Stimulated activated CD4-positive, alpha-beta T cell treated with anti-CD3 and anti-CD28 coated beads, TNF-alpha, amount 100 ng/mL, for 24 hours (primary cell): Measurements from ENCODE around the gene SSTR1.

ENCODE experiments used
- DNase-seq, 3 experiments: peaks; one replicate each; pipeline ENCODE4 v3.0.0-alpha.2; 2020; ENCODE audit warnings: low read depth in 3 of 3

SSTR1 gene

DNA sequence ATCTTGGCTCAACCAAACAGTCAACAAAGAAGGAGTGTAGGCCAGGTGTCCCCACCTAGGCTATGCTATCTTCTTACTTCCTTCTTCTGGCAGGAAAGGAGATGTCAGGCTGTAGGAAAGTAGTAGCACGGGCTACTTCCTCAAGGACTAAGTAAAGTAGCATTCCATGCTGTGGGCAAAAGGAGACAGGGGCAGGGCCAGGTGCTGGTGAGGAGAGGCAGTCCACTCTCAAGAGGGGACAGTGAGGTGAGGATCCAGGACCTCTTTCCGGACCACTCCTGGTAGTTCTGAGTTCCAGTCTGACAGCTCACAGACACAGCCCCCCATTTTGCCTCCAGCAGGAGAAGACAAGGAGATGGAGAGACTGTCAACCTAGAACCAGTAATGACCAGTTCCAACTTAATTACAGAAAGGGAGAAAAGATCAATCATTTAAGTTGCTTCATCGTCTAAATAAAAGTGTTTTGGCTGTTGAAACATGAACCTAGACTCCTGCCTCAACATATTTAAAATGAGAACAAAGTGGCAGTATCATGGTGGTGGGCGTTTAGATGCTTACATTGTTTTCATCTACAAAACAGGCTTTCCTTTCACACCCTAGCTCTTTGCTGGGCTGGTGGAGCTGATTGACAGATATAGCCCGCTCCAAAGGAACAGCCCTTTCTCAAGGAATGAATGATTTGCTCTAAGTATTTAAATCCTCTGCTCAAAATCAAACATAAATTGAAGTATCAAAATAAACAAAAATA is 5.1 kb upstream of the SSTR1 start:
- no peak for DNase-seq

DNA sequence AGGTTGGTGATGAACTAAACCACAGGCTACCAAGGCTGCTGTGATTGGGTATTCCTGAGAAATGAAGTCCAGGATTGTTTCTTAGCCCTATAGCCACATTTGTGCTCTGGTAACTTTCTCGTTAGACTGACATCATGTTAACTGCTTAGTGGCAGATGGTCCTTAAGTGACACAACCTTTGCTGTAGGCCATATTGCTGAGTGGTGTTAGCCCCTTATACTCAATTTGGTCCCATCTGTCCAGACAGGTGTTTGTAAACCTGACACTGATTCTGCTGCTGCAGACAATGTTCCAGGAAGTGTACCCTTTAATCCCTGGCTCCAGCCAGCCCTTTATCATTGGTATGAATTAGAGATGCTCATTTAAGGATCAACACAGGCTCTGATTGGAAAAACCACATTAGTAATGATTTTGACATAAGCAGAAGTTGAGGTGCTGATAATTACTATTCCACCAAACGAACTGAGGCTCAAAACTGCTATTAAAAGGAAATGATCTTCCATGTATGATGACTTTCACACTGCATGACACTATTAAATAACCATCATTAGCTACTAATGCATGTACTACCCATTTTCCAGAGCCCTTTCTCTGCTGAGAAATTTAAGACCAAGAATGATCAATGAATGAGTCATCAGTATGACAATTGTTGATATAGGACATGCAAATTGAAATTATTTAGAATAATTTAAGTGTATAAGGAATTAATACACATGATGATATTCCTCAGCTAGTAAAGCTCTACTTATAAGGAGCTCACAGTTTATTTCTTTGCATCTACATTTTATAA is 3.6 kb upstream of the SSTR1 start:
- DNase-seq = no peak

DNA sequence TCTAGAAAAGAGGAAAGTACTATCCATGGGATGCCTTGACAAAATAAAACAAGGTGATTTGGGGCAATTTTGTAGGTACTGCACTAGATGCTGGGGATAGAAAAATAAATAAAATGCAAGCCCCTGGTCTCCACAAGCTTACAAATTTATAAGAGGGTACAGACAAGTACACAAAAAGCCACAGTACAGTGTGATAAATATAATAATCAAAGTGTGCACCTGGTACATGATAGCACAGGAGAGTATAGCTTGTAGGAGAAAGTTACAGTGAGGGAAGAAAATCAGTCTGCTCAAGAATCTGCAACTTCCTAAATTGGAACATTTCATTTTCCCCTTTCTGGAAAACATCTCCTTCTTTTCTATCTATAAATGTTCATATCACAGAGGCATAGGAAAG is 3.0 kb upstream of the SSTR1 start:
- DNase-seq = no peak

DNA sequence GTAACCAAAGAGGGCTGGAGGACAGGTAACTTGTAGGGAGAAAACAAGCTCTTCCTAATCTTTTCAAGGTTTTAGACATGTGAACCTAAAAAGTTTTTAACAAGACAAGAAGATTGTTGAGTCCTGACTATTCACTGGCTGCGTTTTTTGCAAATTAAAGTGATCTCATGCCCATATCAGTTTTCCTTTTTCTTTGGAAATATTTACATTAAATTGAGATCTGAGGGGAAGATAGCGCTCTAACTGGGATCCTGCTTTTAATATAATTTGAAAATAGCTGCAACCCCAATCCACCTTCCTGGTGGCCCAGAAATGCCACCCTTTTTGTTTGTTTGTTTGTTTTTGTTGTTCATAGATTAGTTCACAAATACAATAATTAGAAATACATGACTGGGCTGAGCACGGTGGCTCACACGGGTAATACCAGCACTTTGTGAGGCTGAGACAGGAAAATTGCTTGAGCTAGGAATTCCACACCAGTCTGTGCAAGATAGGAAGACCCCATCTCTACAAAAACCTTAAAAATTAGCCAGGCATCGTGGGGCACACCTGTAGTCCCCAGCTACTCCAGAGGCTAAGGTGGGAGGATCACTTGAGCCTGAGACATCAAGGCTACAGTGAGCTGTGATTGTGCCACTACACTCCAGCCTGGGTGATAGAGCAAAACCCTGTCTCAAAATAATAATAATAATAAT is 2.4 kb upstream of the SSTR1 start:
- DNase-seq = no peak

DNA sequence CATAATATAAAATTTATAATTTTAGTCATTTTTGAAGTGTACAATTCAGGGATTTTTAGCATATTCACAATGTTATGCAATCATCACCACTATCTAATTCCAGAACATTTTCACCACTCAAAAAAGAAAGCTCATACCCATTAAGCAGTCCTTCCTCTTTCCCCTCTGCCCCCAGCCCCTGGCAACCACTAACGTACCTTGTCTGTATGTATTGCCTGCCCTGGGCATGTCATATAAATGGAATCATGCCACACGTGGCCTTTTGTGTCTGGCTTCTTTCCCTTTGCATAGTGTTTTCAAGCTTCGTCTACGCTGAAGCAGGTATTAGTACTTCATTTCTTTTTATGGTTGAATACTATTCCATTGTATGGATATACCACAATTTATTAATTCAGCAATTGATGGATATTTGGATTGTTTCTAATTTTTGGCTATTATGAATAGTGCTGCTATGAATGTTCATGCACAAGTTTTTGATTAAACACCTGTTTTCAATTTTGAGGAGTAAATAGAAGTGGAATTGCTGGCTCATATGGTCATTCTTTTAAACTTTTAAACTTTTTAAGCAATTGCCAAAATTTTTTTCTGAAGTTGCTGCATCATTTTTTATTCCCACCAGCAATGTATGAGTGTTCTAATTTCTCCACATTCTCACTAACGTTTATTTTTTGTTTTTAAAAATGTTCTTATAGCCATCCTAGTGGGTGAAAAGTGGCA is 1.6 kb upstream of the SSTR1 start:
- DNase-seq = no peak

DNA sequence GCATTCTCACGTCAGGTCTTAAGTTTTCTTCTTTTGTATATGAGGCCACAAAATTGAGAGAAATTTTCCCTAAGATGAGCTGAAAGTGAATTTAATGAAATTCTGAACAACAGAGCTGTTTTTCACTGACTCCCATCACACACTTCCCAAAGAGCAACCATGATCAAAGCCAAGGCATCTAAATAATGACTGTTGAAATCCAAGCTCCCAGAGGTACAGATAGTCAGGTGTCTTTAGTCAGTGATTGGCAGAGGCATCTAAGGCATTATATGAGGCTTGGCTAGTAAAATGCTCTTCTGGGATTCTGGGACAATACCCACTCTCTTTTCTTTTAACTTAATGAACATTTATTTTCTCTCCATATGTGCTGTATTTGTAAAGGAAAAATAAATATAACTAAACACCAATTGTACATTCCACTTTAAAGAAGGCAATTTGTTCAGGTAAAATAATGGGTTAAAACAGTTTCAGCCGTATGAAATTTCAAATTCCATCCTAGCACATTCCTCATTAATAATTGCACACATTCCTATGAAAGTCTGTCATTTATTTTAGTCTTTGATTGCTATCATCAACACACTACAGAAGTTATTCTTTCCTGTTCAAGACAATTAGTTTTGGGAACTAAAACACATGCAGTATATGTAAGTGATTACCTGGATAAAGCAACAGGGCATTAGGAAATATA is 871 bp upstream of the SSTR1 start:
- no peak for DNase-seq

DNA sequence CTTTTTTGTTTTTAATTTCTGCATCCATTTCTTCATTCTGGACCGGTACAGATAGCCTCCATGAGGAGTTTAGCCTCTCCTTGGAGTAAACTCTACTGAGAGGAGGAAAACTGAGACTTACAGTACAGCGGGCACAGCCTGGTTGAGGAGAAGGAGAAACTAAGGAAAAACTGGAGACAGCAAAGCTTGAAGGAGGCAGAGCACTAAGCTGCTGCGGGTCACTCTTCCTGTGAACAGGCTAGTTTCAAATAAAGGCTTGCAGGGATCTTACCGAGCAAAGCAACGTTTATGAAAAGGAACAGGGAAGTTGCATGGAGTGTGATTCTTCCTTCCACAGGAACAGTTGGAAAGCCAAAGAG is 348 bp upstream of the SSTR1 start:
- no peak for DNase-seq

DNA sequence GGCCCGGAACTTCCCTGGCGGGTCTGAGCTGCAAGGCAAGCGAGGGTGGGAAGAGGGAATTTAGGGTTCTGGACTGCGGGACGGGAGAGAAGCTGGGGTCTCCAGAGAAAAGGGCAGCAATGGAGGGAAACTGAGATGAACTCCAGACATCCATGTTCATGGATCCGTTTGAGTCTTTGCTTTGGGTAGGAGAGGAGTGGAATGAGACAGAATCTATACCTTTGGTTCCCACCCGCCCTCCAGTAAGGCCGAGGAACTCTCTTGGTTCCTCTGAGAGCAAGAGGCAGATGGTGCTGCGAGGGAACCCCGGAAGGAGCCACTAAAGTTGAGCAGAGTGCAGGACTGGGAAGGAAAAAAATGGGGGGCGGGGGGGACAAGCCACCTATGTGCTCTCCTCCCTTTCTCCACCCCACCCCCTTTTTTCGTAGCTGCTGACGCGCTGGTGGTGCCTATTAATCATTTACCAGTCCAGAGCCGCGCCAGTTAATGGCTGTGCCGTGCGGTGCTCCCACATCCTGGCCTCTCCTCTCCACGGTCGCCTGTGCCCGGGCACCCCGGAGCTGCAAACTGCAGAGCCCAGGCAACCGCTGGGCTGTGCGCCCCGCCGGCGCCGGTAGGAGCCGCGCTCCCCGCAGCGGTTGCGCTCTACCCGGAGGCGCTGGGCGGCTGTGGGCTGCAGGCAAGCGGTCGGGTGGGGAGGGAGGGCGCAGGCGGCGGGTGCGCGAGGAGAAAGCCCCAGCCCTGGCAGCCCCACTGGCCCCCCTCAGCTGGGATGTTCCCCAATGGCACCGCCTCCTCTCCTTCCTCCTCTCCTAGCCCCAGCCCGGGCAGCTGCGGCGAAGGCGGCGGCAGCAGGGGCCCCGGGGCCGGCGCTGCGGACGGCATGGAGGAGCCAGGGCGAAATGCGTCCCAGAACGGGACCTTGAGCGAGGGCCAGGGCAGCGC is 1.2 kb downstream of the SSTR1 start:
- DNase-seq = no peak

DNA sequence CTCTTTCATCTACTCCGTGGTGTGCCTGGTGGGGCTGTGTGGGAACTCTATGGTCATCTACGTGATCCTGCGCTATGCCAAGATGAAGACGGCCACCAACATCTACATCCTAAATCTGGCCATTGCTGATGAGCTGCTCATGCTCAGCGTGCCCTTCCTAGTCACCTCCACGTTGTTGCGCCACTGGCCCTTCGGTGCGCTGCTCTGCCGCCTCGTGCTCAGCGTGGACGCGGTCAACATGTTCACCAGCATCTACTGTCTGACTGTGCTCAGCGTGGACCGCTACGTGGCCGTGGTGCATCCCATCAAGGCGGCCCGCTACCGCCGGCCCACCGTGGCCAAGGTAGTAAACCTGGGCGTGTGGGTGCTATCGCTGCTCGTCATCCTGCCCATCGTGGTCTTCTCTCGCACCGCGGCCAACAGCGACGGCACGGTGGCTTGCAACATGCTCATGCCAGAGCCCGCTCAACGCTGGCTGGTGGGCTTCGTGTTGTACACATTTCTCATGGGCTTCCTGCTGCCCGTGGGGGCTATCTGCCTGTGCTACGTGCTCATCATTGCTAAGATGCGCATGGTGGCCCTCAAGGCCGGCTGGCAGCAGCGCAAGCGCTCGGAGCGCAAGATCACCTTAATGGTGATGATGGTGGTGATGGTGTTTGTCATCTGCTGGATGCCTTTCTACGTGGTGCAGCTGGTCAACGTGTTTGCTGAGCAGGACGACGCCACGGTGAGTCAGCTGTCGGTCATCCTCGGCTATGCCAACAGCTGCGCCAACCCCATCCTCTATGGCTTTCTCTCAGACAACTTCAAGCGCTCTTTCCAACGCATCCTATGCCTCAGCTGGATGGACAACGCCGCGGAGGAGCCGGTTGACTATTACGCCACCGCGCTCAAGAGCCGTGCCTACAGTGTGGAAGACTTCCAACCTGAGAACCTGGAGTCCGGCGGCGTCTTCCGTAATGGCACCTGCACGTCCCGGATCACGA is 2.2 kb downstream of the SSTR1 start:
- no peak for DNase-seq

DNA sequence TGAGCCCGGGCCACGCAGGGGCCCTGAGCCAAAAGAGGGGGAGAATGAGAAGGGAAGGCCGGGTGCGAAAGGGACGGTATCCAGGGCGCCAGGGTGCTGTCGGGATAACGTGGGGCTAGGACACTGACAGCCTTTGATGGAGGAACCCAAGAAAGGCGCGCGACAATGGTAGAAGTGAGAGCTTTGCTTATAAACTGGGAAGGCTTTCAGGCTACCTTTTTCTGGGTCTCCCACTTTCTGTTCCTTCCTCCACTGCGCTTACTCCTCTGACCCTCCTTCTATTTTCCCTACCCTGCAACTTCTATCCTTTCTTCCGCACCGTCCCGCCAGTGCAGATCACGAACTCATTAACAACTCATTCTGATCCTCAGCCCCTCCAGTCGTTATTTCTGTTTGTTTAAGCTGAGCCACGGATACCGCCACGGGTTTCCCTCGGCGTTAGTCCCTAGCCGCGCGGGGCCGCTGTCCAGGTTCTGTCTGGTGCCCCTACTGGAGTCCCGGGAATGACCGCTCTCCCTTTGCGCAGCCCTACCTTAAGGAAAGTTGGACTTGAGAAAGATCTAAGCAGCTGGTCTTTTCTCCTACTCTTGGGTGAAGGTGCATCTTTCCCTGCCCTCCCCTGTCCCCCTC is 3.0 kb downstream of the SSTR1 start:
- no peak for DNase-seq

DNA sequence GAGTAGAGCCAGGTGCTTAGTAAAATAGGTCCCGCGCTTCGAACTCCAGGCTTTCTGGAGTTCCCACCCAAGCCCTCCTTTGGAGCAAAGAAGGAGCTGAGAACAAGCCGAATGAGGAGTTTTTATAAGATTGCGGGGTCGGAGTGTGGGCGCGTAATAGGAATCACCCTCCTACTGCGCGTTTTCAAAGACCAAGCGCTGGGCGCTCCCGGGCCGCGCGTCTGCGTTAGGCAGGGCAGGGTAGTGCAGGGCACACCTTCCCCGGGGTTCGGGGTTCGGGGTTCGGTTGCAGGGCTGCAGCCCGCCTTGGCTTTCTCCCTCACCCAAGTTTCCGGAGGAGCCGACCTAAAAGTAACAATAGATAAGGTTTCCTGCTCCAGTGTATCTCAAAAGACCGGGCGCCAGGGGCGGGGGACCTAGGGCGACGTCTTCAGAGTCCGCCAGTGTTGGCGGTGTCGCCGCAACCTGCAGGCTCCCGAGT is 3.6 kb downstream of the SSTR1 start:
- DNase-seq = no peak

DNA sequence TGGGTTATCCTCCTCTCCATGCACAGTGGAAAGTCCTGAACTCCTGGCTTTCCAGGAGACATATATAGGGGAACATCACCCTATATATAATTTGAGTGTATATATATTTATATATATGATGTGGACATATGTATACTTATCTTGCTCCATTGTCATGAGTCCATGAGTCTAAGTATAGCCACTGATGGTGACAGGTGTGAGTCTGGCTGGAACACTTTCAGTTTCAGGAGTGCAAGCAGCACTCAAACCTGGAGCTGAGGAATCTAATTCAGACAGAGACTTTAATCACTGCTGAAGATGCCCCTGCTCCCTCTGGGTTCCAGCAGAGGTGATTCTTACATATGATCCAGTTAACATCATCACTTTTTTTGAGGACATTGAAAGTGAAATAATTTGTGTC is 4.4 kb downstream of the SSTR1 start:
- no peak for DNase-seq

DNA sequence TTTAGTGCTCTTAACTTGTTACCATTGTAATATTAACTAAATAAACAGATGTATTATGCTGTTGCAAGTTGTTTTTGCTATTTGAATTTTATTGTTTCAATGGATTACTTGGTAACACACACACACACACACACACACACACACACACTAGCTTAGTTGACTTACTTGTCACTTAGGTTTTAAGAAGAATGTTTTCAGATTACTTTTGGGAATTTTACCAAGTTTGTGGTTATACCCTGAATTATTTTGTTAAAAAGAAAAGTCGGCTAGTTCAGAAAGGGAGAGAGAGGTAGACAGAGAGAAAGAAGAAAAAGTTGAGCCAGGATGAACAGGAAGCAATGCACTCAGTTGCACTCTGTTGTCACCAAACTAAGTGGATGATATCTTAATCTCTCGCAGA is 5.3 kb downstream of the SSTR1 start:
- no peak for DNase-seq

DNA sequence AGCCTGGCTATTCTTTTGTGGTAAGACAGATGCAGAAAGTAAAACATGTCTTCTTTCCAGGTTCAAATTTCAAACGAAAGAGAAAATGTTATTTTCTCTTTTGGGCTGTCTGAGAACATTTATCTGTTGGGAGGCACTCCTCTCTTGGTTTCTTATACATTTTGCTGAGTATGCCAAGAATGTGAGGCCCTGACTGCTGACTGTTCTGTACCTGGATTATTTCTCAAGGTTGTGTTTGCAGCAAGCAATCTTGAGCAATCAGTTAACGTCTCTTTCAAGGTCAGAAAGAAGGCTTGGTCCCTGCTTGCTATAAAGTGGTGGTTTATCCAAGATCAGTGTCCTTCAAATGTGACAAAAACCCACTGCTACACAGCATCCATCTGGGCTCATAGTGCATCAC is 9.8 kb downstream of the SSTR1 start:
- no peak for DNase-seq

DNA sequence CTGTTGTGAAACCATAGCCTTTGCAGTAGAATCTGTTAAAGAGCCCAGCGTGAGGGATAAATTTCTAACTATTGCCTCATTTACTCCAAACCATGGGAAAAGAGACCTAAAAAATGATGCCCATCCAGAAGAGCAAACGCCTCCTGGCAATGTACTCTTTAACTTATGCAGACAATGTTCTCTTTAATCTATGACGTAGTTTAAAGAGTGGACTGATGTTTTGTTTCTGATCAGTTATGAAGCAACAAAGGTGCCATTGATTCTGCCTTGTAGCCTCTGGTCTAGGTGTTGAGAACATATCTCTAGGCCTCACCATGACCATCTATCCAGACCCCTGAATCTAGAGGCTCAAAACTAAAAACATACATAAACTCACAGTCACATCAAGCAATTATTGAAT is 13.4 kb downstream of the SSTR1 start:
- DNase-seq = no peak

DNA sequence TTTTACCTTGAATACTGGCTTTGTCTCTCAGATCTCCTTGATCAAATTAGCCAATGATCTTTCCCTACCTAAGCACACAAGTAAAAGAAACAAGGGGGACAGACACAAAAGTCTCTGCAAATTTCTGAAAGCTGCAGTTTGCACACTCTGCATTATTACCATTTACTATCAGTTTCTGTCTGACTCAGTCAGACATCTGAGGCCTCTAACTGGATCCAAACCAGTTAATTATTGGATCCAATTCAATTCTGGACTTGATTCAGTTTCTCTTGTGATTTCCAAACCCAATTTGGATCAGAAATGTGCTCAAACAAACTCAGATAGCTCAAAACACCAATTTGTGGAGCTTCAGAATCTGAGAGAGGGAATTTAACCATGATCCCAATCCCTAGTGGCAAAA is 16.6 kb downstream of the SSTR1 start:
- no peak for DNase-seq

DNA sequence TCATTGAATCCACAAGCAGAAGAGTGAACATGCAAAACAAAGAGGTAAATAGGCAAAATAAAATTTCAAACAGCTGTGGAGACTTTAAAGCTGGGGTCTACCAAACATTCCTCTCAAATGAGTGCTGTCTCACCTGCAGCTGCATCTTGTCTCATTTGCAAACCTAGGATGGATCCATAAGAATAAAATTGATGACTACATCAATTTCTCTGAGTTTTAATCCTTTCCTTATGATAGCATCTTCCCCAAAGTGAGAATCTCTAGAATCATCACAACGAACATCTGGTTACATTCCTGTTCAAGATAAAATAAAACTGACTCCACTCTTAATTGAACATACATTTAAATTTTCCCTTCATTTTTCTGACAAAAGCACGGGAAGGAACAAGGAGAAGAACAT is 18.2 kb downstream of the SSTR1 start:
- DNase-seq = no peak

DNA sequence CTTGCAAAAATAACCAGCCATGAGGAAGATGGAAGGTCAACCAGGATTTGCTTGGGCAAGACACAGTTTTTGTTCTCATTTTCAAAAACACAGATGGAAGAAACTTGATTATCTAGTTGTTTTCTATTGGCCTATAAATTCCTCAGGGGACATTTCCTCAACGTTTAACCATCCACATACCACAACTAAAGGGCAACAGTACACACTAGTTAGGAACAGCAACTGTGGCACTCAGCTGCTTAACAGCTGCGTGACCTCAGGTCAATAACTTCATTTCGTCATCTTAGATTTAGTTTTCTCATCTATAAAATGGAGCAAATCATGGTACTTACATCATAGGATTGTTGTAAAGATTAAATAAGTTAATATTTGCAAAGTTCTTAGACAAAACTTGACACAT is 18.7 kb downstream of the SSTR1 start:
- no peak for DNase-seq

DNA sequence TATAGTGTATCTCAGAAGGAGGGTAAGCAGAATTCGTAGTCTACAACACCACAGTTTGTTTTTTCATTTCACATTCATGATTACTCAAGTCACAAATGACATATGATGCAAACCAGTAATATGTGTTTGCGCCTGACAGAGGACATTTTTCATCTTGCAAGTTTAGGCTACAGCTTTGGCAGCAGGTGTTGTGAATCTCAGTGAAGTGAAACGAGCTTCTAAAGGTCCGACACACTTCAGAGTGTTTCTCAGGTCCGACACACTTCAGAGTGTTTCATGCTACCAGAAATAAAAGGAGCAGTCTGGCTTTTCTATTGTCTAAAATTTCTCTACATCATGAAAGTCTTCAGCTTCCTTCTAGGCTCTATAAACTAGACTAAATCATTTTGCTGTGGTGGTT is 25.5 kb downstream of the SSTR1 start:
- no peak for DNase-seq
